GM19397 (cell line): Measurements from ENCODE around the gene TMC6.
"Not testable (repeated sequence)": the region's sequence is repeated elsewhere in the genome, so short reads cannot be mapped to it uniquely, and the experiment has no call there.

Experiments used
- ATAC-seq: cut with Tn5 transposase; IDR thresholded peaks from one replicate; pipeline ENCODE4 v1.9.1; 2021; ENCODE audit warnings: mild to moderate bottlenecking, moderate library complexity; ENCODE audit not compliant: unreplicated experiment

The TMC6 gene

GRCh38 chr17:78125138-78125913 lies 3.2 kb downstream of the TMC6 start:
- ATAC-seq = no peak

DNA sequence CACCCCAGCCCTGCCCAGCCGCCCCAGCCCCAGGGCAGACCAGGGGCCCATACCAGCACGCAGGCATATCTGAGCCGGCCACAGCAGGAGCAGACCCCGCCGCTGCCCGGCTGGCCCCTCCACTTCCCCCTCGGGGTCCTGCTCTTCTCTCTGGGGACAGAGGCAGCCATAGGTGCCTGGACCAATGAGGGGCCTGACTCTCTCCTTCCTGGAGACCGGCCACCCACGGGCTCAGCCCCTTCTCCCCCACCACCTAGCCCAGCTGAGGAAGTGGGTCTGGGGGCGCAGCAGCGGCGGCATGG lies 3.8 kb downstream of the TMC6 start:
- ATAC-seq = no peak

DNA sequence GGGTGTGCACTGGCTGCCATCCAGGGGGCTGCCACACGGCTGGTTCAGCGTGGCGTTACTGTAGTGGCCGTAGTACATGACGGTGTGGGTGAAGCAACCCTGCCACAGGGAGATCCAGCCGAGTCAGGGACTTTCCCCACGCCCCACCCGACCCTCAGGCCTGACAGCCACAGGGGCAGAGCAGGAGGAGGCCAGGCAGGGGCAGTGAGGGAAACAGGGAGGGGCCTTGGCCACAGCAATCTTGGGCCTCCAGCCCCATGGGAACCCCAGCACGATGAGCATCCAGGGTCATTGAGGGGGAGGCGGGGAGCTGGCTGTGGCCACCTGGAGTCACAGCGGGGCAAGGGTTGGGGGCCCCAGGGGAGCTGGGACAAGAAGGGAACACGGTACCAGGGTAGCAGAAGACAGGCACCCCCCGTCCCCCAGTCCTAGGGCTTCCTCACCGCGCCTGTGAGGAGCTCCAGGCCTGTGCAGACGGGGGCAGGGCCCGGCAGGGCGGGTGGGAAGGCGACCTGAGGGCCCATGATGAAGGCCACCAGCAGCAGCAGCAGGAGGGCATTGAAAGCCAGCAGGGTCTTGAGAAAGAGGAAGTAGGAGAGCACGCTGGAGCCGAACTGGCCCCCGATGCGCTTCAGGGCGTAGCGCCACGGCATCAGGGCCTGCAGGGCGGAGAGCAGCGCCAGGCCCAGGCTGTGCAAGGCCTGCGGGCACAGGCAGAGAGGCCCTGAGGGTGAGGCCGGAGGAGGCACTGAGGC lies 4.3 kb downstream of the TMC6 start:
- peak; percentile 26 for ATAC-seq

- no peak for ATAC-seq
These were observed 5.2 kb downstream of the TMC6 start for GRCh38 chr17:78123258-78123929.

- no peak for ATAC-seq
These were observed 5.7 kb downstream of the TMC6 start for GRCh38 chr17:78122931-78123249.

DNA sequence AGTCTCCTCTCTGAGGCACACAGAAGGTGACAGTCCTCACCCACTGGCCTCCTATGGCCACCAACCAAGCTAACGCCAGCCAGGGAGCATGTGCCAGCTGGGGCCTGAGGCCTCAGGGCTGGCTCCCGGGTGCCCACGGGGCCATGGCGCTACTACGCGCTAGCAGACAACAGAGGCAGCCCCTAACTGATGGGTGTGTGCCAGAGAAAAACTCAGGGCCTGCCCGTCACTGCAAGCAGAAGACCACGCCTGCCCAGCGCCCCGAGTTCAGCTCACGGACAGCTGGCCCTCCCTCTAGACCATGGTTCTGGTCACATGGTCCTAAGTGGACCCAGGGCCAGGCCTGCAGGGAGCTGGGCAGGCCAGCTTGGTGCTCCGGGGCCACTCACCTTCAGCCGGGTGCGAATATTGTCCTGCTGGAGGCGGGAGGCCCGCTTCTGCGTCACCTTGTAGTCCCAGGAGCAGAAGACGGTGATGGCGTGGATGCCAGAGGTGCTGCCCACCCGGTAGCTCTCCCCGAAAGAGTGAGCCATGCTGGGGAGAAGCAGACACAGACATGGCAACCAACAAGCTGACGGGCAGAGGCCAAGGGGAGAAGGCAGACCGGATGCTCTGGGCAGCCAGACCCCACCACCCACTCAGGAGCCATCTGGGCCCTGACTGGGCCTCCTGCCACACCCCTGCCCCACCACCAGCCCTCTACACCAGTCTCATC lies 6.2 kb downstream of the TMC6 start:
- no peak for ATAC-seq

DNA sequence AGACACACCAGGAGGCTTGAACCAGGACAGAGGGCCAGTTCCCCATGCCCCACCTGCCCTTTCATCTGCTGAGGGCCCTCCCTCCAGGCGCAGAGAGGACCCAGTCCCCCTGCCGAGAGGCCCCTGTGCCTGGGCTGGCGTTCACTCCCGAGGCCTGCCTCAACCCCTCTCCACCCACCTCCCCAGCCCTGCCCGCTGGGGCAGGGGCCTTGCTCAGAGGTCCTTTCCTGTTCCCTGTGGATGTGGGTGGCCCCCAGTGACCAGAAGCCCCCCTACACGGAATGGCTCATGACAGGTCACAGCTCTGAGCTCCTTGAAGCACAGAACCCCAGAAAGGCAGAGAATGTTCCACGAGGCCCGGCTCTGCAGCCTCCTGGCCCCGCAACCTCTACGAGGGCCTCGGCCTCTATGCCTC lies 6.7 kb downstream of the TMC6 start:
- no peak for ATAC-seq

- no peak for ATAC-seq
These were observed 7.4 kb downstream of the TMC6 start for GRCh38 chr17:78120971-78121800.

DNA sequence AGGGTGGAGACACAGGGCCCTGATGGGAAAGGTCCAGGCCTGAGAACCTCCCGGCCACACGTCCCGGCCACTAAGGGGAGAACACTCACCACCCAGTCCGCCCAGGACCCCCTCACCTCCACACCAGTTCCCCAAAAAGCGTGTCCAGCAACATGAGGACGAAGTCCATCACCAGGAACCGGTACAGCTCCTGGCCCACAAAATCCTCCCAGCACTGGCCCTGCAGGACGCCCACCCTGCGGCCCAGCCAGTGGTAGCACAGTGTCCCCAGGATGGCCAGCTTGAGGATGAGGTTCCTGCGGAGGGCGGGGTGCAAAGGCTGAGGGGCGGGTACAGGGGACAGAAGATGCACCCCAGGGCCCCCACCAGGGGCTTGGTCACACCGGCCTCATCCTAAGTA lies 8.0 kb downstream of the TMC6 start:
- ATAC-seq = no peak

DNA sequence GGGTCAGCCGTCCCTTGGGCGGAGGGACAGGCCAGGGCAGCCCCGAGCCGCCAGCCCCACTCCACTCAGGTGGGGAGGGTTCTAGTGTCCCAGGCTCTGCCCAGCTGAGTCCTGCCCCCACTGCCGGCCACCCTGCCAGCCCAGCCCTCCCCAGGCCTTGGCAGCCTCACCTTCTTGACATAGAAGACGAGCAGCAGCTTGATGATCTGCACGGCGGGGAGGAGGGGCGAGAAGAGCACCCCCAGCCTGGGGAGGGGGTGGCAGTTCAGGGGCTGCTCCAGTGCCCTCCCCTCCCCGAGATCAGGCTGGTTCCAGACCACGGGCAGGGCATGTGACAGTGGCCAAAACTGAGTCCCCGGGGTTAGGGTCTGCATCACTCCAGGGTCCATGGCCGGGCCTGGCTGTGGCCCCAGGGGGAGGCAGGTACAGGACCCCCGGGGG lies 9.7 kb downstream of the TMC6 start:
- no peak for ATAC-seq

DNA sequence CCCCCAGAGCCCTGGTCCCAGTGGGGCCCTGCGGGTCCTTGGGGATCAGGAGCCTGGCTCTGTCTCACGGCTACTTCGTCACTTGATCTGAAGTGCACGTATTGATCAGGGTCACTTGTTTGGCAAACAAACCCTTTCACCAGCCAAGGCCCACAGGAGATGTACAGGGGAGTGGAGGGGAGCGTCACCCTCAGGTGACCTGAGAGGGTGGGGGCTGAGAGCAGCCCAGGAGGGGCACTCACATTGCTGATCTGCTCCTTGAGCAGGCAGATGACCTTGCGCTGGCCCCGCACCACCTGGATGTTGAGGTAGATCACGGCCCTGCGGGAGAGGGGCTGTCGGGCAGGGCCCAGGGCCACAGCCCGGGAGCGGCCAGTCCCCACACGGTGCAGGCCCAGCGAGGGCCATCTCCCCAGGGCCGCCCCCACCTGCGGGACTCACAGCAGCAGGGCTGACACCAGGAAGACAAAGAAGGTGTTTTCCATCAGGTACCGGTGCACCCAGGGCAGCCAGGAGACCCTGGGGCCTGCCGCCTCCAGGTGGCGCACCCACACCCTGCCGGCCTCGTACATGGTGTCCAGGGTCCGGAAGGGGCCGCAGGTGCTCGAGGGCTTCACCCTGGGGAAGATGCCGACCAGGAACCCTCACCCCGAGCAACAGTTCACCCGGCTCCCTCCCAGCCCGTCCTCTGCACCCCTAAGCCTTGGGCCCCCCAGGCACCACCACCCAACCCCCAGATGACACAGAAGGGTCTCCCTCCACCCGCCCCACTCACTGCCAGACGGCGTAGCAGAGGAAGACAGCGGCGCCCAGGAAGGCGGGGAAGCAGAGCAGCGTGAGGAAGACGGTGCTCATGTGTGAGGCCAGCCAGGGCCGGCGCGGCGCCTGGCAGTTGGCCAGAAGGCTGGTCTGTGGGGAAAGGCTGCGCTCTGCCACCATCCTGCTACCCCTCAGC lies 11.3 kb downstream of the TMC6 start:
- no peak for ATAC-seq

- ATAC-seq = no peak
These were observed 12.1 kb downstream of the TMC6 start for GRCh38 chr17:78116411-78116810.

DNA sequence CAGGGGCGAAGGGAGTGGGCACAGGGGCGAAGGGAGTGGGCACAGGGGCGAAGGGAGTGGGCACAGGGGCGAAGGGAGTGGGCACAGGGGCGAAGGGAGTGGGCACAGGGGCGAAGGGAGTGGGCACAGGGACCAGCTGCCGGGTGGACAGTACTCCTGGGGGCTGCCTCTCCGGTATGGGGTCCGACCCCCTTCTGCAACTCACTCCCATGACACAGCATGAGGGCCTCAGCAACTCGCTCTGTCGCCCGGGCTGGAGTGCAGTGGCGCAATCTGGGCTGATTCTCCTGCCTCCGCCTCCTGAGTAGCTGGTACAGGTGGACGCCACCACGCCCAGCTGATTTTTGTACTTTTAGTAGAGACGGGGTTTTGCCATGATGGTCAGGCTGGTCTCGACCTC lies 12.8 kb downstream of the TMC6 start:
- ATAC-seq = not testable (repeated sequence)

GRCh38 chr17:78114831-78115723 lies 13.5 kb downstream of the TMC6 start:
- no peak for ATAC-seq

DNA sequence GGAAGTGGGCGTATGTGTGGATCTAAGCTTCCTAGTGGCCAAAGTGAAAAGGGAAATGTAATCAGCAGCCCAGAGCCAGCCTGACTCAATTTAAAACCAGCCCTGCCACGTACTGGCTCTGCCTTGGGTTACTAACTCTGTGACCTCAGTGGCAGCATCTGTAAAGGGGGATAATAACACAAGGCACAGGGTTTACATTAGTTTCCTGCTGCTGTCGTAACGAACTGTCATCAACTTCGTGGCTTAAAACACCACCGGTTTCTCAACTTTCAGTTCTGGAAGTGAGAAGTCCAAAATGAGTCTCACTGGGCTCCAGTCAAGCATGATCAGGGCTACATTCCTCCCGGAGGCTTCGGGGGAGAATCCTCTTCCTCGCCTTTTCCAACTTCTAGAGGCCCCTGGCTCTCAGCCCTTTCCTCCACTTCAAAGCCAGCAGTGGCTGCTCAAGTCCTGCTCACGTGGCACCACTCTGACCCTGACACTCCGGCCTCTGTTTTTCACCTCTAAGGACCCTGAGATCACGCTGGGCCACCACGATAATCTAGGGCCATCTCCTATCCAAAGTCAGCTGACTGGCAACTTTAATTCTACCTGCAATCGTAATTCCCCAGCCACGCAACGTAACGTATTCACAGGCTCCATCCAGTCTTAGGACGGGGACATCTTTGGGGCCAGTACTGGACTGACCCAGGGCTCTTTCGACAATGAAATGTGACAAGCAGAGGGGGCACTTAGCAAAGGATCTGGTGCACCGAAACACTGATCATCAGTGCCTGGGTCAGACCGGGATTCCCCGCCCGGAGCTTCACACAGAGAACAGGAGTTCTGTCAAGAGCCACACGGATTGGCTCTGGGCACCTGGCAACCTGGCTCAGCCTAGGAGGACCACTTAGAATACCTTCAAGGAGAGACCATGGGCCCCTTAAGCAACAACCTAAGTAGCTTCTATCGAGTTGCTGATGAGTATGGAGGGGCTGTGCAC lies 14.5 kb downstream of the TMC6 start:
- ATAC-seq = no peak

DNA sequence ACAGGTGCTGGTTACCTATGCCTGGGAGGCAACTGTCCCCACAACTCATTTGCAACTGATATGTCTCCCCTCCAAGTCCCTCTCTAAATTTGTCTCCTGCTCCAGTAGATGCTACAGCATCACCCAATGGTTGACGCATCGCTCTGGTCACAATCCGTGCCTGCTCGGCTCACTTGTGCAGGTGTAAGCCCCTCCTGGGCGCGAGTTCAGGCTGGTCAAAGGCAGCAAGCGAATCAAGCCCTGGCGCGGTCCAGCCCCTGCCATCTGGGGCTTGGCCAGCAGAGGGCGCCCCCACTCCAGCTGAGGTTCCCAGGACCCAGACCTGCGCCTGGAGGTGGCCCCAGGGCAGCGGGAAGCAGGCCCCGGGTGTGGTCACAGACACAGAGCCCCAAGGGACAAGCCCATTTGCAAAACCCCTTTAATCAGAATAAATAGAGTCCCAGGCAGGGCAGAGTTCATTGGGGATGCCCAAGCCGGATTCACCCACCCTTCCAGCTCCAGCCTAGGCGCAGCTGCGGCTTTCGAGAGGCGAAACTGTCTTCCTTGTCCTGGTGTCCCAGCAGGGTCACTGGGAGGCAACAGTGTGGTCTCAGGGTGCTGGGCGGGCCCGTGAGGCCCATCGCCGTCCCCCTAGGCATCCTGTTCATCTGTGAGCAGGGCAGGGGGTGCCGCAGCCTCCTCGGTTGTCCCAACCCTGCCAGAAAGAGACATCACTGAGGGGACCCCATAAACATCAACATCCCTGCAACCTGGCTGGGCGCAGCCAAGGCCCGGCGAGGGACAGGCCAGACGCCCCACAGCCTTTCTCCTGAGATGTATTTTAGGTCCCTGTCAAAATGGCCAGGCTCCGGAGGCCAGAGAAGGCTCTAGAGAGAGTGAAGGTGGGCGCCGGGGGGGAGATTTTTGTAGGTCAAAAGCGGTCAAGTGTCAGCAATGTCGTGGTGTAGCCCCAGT lies 15.8 kb downstream of the TMC6 start:
- no peak for ATAC-seq
